Liver (tissue), 9 donors: ENCODE measurements around the gene DTYMK. TPM values are rescaled to one million over a fixed set of nuclear protein-coding genes. Genes with fewer than 3 reads are reported as not detected.
"Not testable (repeated sequence)": the region's sequence is repeated elsewhere in the genome, so short reads cannot be mapped to it uniquely, and the experiment has no call there.

Experiments used
- DNase-seq: peaks from one replicate; pipeline ENCODE4 v3.0.0-alpha.2; 2017; ENCODE audit warnings: low spot score
- H3K27ac ChIP-seq, 2 donors: one replicate each; pipeline ENCODE4 v1.7.0; 2013; ENCODE audit warnings: inconsistent platforms in 2 of 2, low read length in 2 of 2, control low read depth in 1 of 2, low read depth in 1 of 2, mild to moderate bottlenecking in 1 of 2
- H3K27me3 ChIP-seq, 4 donors: one replicate each; pipeline versions ENCODE4 v1.6.1 to v1.7.0; 2013; ENCODE audit warnings: low read length in 3 of 4, inconsistent platforms in 1 of 4, mild to moderate bottlenecking in 1 of 4, moderate library complexity in 1 of 4; ENCODE audit not compliant: control insufficient read depth in 4 of 4, insufficient read depth in 4 of 4
- H3K36me3 ChIP-seq, 4 donors: one replicate each; pipeline versions ENCODE4 v1.6.1 to v1.7.0; 2013; ENCODE audit warnings: low read length in 3 of 4, mild to moderate bottlenecking in 3 of 4, low read depth in 1 of 4, moderate library complexity in 1 of 4; ENCODE audit not compliant: control insufficient read depth in 4 of 4, insufficient read depth in 3 of 4
- H3K4me1 ChIP-seq, 4 donors: one replicate each; pipeline versions ENCODE4 v1.6.1 to v1.7.0; 2013; ENCODE audit warnings: low read length in 3 of 4, mild to moderate bottlenecking in 3 of 4, moderate library complexity in 1 of 4; ENCODE audit not compliant: control insufficient read depth in 4 of 4, insufficient read depth in 4 of 4
- H3K4me3 ChIP-seq, 3 donors: one replicate each; pipeline versions ENCODE4 v1.6.1 to v1.7.0; 2013; ENCODE audit warnings: low read length in 3 of 3, control low read depth in 1 of 3, low read depth in 1 of 3, mild to moderate bottlenecking in 1 of 3
- H3K9ac ChIP-seq, 2 donors: one replicate each; pipeline ENCODE4 v1.7.0; 2013; ENCODE audit warnings: low read length in 2 of 2, mild to moderate bottlenecking in 2 of 2, moderate library complexity in 2 of 2, control low read depth in 1 of 2, low read depth in 1 of 2
- H3K9me3 ChIP-seq, 4 donors: one replicate each; pipeline versions ENCODE4 v1.6.1 to v1.7.0; 2013; ENCODE audit warnings: low read length in 3 of 4; ENCODE audit not compliant: control insufficient read depth in 4 of 4
- ATF3 ChIP-seq: IDR thresholded peaks from 2 replicates; pipeline ENCODE4 v1.6.1; 2016; ENCODE audit warnings: antibody characterized with exemption
- GABPA ChIP-seq, 2 donors: IDR thresholded peaks in 1 of 2; conservative IDR thresholded peaks in 1 of 2; 2 replicates each; pipeline ENCODE4 v1.6.1; 2016; ENCODE audit warnings: antibody characterized with exemption in 2 of 2, mild to moderate bottlenecking in 1 of 2, moderate library complexity in 1 of 2
- HNF4A ChIP-seq, 2 donors: conservative IDR thresholded peaks; 2 replicates each; pipeline ENCODE4 v1.6.1; 2016; ENCODE audit warnings: antibody characterized with exemption in 2 of 2, mild to moderate bottlenecking in 2 of 2
- HNF4G ChIP-seq: IDR thresholded peaks from 2 replicates; pipeline ENCODE4 v1.6.1; 2016; ENCODE audit warnings: antibody characterized with exemption
- JUND ChIP-seq, 2 donors: IDR thresholded peaks; 2 replicates each; pipeline ENCODE4 v1.6.1; 2016; ENCODE audit warnings: antibody characterized with exemption in 2 of 2
- MAX ChIP-seq: IDR thresholded peaks from 2 replicates; pipeline ENCODE4 v1.6.1; 2016; ENCODE audit warnings: antibody characterized with exemption
- NR2F2 ChIP-seq: IDR thresholded peaks from 2 replicates; pipeline ENCODE4 v1.6.1; 2016; ENCODE audit warnings: antibody characterized with exemption
- RAD21 ChIP-seq, 2 donors: IDR thresholded peaks; 2 replicates each; pipeline ENCODE4 v1.6.1; 2016; ENCODE audit warnings: antibody characterized with exemption in 2 of 2, mild to moderate bottlenecking in 2 of 2
- REST ChIP-seq: IDR thresholded peaks from 2 replicates; pipeline ENCODE4 v1.6.1; 2016; ENCODE audit warnings: antibody characterized with exemption, mild to moderate bottlenecking
- SP1 ChIP-seq: IDR thresholded peaks from 2 replicates; pipeline ENCODE4 v1.6.1; 2018; ENCODE audit warnings: antibody characterized with exemption, mild to moderate bottlenecking
- TAF1 ChIP-seq: conservative IDR thresholded peaks from 2 replicates; pipeline ENCODE4 v1.6.1; 2016; ENCODE audit warnings: antibody characterized with exemption, mild to moderate bottlenecking
- YY1 ChIP-seq: IDR thresholded peaks from 2 replicates; pipeline ENCODE4 v1.6.1; 2016; ENCODE audit warnings: antibody characterized with exemption, mild to moderate bottlenecking
- WGBS: extraction: QIAGEN DNeasy Blood & Tissue Kit; methylation state at CpG from one replicate; pipeline ENCODE4 v1.1.7; 2013; 5-methylcytosine and 5-hydroxymethylcytosine counted together
- polyA plus RNA-seq, 2 donors: library from polyadenylated mRNA; stranded (reverse) in 1 of 2; unstranded in 1 of 2; fragments of 200-250 nt in 1 of 2; fragments of >200 nt in 1 of 2; fragmentation: Nextera tagmentation in 1 of 2; extraction: Ambion mirVana in 1 of 2; gene quantifications; one replicate each; pipeline versions ENCODE4 v1.2.1 to v1.2.3, GENCODE V29; 2013 to 2015
- total RNA-seq, 2 donors: library from RNA; depleted of rRNA; stranded (reverse); fragments of >200 nt; gene quantifications; one replicate each; pipeline ENCODE4 v1.2.3, GENCODE V29; 2014
- donor health status: healthy.
- donor health status: healthy.
- donor health status: healthy.
- donor health status: healthy.
- donor health status: healthy.

DTYMK gene
- total and polyA plus RNA-seq, 4 donors = 5.5 to 17.7 (median 14.5) TPM

DNA sequence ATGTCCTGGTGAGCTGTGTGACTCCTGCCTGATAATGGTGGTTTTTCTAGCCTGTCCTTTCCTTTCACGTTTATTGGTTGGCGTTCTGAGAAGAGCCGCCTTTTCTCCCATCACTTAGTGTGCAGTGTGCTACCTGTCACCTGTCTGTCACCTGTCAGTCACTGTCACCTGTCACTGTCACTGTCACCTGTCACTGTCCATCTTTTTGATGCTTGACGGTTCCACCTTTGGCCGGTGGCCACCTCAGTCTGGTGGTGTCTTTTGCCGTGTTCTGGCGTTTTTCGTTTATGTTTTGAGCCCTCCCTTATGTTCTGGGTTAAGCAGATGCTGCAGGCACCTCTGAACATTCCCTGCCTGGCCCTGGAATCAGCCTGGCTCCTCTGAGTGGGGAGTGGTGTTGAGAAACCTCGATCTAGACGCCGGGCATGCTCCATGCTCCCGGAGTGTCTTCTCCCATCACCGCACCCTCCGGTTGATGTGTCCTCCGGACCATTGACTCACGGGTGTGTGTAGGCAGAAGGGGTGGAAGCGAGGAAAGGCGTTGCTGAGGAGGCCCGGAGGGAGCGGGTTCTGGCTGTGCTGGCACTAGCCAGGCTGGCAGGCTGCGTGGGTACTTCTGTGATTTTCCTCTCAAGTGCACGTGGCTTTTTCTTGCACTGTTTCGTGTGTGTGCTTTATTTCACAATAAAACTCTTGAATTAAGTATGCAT lies 20.7 kb downstream of the DTYMK start:
- H3K4me1 ChIP-seq = peaks cover 0 to 6% (median 0%) of the 10 kb centered on the region in 4 donors
- no peaks in the 10 kb centered on the region for H3K27me3 ChIP-seq
- no peak for TF ChIP-seq HNF4G
- no peak for TF ChIP-seq SP1
- TF ChIP-seq ATF3 = no peak
- TF ChIP-seq JUND (IDR thresholded peaks at IDR 0.05) = no peak
- no peak for TF ChIP-seq RAD21 (IDR thresholded peaks at IDR 0.05)
- no peak for TF ChIP-seq TAF1
- TF ChIP-seq HNF4A (conservative IDR thresholded peaks at IDR 0.05) = no peak
- H3K36me3 ChIP-seq = peaks cover 4 to 38% (median 17%) of the 10 kb centered on the region in 4 donors
- H3K9ac ChIP-seq = no peak overlapping the region
- no peak overlapping the region for H3K4me3 ChIP-seq
- no peak for DNase-seq
- no peak overlapping the region for H3K27ac ChIP-seq
- H3K9me3 ChIP-seq = no peaks in the 10 kb centered on the region
- 85% methylated on average over 23 of the region's 23 CpGs for WGBS

DNA sequence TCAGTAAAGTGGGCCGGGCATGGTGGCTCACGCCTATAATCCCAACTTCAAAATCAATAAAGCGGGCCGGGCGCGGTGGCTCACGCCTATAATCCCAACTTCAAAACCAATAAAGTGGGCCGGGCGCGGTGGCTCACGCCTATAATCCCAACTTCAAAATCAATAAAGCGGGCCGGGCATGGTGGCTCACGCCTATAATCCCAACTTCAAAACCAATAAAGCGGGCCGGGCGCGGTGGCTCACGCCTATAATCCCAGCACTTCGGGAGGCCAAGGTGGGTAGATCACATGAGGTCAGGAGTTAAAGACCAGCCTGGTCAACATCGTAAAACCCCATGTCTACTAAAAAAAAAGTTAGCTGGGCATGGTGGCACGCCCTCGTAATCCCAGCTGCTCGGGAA lies 23.9 kb downstream of the DTYMK start:
- DNase-seq, H3K4me1 ChIP-seq, H3K4me3 ChIP-seq, H3K27ac ChIP-seq, H3K9me3 ChIP-seq, H3K27me3 ChIP-seq, H3K9ac ChIP-seq: not testable (repeated sequence)
- peaks cover 10 to 38% (median 15%) of the 10 kb centered on the region in 4 donors for H3K36me3 ChIP-seq
- WGBS = 87% methylated on average over 24 of the region's 24 CpGs

GRCh38 chr2:241660593-241661213 lies 25.9 kb downstream of the DTYMK start:
- Histone ChIP-seq H3K27ac (no peak overlapping the region), H3K36me3 (peaks cover 10 to 47% (median 17%) of the 10 kb centered on the region in 4 donors), H3K9ac (no peak overlapping the region), H3K9me3 (no peaks in the 10 kb centered on the region), H3K4me3 (no peak overlapping the region), H3K27me3 (no peaks in the 10 kb centered on the region), H3K4me1 (peaks cover 0 to 3% (median 0%) of the 10 kb centered on the region in 4 donors)
- TF ChIP-seq GABPA (IDR thresholded peaks at IDR 0.05 in 1 of 2, conservative IDR thresholded peaks at IDR 0.05 in 1 of 2) (no peak), YY1 (no peak), REST (no peak), ATF3 (no peak), NR2F2 (no peak), TAF1 (no peak), MAX (no peak)
- no peak for DNase-seq
- WGBS = 93% methylated on average over 14 of the region's 14 CpGs
